SH-SY5Y (cell line): ENCODE data around the gene KRTAP20-2.

ENCODE experiments used
- GATA2 ChIP-seq: IDR thresholded peaks from 2 replicates; pipeline ENCODE4 v1.6.1; 2011; ENCODE audit warnings: mild to moderate bottlenecking, low read depth, low read length
- GATA3 ChIP-seq: IDR thresholded peaks from 2 replicates; pipeline ENCODE4 v1.6.1; 2011; ENCODE audit warnings: low read depth, mild to moderate bottlenecking, low read length, moderate library complexity

DNA sequence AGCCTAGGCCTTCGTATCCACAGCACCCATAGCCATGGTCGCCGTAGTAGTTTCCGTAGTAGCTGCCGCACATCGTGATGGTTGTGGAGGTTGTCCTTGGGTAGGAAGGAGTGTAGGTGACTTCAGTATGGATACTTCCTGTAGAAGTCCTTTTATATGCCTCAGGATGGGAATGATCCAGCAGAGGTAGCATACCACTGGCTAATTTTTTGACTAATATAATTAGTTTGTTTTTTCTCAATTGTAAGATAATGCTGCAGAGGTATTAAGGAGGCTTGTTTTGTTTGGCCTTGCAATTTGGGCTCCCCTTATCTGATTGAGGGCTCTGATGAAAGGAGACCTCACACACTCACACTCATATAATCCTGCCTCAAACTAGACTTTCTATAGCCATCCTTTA is 36.2 kb upstream of the KRTAP20-2 start, which contains the start of gene KRTAP6-2:
- TF ChIP-seq GATA2 = no peak
- no peak for TF ChIP-seq GATA3
